Lower leg skin (tissue), 3 donors: ENCODE measurements around the gene CLEC16A.

Experiments
- CTCF ChIP-seq, 3 donors: fragments of 450-650 bp; IDR thresholded peaks; one replicate each; pipeline ENCODE4 v1.5.1; 2016; ENCODE audit warnings: antibody characterized with exemption in 3 of 3, mild to moderate bottlenecking in 3 of 3, moderate library complexity in 2 of 3
- POLR2A ChIP-seq, 2 donors: fragments of 450-650 bp; IDR thresholded peaks; one replicate each; pipeline ENCODE4 v1.6.1; 2016 to 2017; ENCODE audit warnings: antibody characterized with exemption in 2 of 2, mild to moderate bottlenecking in 1 of 2, moderate library complexity in 1 of 2

- TF ChIP-seq CTCF (IDR thresholded peaks at IDR 0.05), result no peak
- no peak for TF ChIP-seq POLR2A (IDR thresholded peaks at IDR 0.05)
Measured at GRCh38 chr16:11060842-11061241, 116.5 kb downstream of the CLEC16A start.
